ENCODE data around the gene FAM237A. TPM values are rescaled to one million over a fixed set of nuclear protein-coding genes. Genes with fewer than 3 reads are reported as not detected.

FAM237A gene
- not detected for total RNA-seq
- polyA plus RNA-seq (ENCODE audit: insufficient read depth, low read depth, low replicate concordance), result 3.7 TPM
- long read RNA-seq, donor 1, result 0 reads
- long read RNA-seq, donor 2, result 0 reads

DNA sequence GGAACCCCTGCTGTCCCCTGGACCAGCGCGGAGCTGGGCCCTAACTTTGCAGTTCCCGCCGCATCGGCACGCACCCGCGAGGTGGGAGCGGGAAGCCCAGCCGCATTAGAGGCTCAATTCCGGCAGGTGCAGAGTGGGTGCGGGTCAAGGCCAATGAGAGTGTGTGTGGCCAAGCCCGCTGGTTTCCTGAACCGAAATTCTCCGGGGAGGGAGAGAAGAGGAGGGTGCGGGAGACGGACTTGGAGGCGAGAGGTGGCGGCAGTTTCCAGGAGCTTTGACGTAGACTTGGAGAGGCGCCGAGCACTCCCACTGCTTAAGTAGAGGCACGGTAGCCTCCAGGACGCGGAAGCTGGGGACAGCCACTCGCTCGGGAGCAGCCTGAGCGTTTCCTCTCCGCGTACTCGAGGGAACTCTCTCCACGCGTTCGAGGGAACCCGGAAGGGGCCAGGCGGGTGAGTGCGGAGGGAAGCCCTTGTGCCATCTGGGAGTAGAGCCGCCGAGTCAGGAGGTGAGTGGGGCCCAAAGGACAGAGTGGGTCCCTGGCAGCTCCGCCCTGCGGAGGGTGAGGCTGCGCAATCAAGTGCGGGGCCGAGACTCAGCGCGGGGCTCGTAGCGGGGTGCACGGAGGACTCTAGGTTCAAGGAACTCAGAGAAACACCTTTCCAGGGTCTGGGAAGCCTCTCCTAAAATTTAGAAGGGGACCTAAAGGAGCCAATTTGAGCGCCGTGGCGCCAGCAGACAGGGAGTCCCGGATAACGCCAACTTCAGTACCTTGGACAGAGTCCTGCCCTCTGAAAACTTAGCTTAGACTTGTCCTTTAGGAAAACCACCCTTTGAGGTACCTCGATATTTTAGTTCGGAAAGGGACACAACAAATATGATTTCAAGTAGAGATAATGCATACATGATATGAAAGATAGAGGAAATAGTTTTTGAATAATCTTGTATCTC is at the start of gene FAM237A:
Gene FAM237A (plus strand): TSS at position 413 of the 951 bp plus-strand sequence. CDS start 1,750 bp downstream, outside the sequence.
- H3K27me3 ChIP-seq, result no peaks in the 10 kb centered on the region
- H3K27ac ChIP-seq, result no peak within 1 kb of the TSS
- 2% methylated on average over 37 to 53 of the region's 56 CpGs for WGBS, 2 donors
- peak; percentile 60 for DNase-seq
- peak within 1 kb of the TSS; percentile 18 to 27 for H3K4me3 ChIP-seq
- TF ChIP-seq POLR2A (IDR thresholded peaks at IDR 0.05), result no peak
- TF ChIP-seq, protein P1, sequence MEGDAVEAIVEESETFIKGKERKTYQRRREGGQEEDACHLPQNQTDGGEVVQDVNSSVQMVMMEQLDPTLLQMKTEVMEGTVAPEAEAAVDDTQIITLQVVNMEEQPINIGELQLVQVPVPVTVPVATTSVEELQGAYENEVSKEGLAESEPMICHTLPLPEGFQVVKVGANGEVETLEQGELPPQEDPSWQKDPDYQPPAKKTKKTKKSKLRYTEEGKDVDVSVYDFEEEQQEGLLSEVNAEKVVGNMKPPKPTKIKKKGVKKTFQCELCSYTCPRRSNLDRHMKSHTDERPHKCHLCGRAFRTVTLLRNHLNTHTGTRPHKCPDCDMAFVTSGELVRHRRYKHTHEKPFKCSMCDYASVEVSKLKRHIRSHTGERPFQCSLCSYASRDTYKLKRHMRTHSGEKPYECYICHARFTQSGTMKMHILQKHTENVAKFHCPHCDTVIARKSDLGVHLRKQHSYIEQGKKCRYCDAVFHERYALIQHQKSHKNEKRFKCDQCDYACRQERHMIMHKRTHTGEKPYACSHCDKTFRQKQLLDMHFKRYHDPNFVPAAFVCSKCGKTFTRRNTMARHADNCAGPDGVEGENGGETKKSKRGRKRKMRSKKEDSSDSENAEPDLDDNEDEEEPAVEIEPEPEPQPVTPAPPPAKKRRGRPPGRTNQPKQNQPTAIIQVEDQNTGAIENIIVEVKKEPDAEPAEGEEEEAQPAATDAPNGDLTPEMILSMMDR (IDR thresholded peaks at IDR 0.05), result no peak
- H3K9me3 ChIP-seq, result no peaks in the 10 kb centered on the region
- intact Hi-C loops (cut with DNase I; ENCODE audit: low total_unique reads), result no loop called here
- H3K36me3 ChIP-seq (ENCODE audit: low read depth, missing control alignments), result no peaks in the 10 kb centered on the region
- no peaks in the 10 kb centered on the region for H3K4me1 ChIP-seq

DNA sequence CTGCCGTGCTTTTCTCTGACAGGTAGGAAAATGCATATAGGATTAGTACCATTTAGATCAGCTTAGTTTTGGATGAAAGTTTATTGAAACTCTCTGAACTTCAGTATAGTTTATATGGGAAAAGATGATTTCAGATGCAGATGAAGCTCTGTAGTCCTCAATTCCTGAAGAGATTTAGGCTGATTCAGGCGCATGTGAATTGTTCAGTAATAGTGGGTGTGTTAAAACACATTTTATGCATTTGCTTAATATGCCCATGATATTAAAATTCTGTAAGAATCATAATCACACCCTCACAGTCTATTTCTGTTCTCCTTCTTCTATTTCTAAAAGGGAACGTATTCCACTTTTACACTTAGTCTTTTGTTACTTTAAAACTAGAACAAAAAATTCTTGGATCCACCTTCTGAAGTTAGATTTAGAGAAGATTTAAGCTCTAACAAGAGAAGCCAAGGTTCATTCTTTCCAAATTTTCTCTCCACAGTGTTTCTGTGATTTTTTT is 44.5 kb upstream of the FAM237A start:
- DNase-seq, result no peak
- no peaks in the 10 kb centered on the region for H3K9me3 ChIP-seq
- no peaks in the 10 kb centered on the region for H3K27me3 ChIP-seq
- H3K4me3 ChIP-seq, result no peak overlapping the region
- H3K27ac ChIP-seq, result no peak overlapping the region
- 91 to 92% methylated on average over 3 of the region's 3 CpGs for WGBS, 2 donors
- no peaks in the 10 kb centered on the region for H3K36me3 ChIP-seq (ENCODE audit: low read depth, missing control alignments)
- TF ChIP-seq POLR2A (IDR thresholded peaks at IDR 0.05), result no peak
- TF ChIP-seq, protein P1 (IDR thresholded peaks at IDR 0.05), result no peak
- intact Hi-C loops (cut with DNase I; ENCODE audit: low total_unique reads), result no loop called here
- H3K4me1 ChIP-seq, result no peaks in the 10 kb centered on the region

DNA sequence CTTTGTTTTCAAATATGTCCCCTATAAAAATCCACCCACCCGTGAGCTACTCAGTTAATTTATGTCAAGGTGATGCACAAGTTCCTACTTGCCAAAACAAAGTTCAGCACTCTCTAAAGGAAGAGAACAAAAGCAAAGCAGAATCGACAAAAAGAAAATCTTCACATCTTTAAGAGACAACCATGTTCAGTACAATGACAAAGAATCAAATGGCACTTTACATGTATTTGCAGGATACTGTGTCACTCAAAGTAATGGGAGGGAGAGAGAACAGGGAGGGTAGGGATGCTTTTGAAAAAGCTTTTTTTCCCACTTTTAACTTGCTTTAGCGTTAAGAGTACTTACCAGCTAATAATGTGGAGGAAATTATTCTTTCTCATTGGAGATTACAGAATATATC is 39.0 kb upstream of the FAM237A start:
- 89 to 92% methylated on average over 3 of the region's 3 CpGs for WGBS, 2 donors
- H3K9me3 ChIP-seq, result no peaks in the 10 kb centered on the region
- H3K36me3 ChIP-seq (ENCODE audit: low read depth, missing control alignments), result no peaks in the 10 kb centered on the region
- intact Hi-C loops (cut with DNase I; ENCODE audit: low total_unique reads), result no loop called here
- H3K4me3 ChIP-seq, result no peak overlapping the region
- H3K27ac ChIP-seq, result no peak overlapping the region
- H3K27me3 ChIP-seq, result no peaks in the 10 kb centered on the region
- DNase-seq, result no peak
- H3K4me1 ChIP-seq, result no peaks in the 10 kb centered on the region
- TF ChIP-seq POLR2A (IDR thresholded peaks at IDR 0.05), result no peak
- TF ChIP-seq, protein P1 (IDR thresholded peaks at IDR 0.05), result no peak

DNA sequence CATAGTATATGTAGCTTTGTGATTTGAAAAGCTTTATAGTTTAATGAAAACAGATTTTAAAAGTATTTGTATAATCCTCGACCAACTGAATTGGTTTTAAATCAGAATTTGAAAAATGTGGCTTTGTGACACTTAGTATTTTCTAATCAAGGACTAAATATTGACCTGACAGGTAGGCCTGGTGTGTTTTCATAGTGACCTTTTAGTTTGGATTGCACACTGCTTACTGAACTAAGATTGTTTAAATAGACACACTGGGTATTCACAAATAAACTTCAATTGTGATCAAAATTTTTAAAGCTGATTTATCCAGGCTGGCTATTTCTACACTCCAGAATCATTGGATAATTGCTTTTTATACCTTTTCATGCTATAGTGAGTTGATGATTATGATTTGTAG is 31.8 kb upstream of the FAM237A start:
- TF ChIP-seq, protein P1 (IDR thresholded peaks at IDR 0.05), result no peak
- TF ChIP-seq POLR2A (IDR thresholded peaks at IDR 0.05), result no peak
- WGBS, 2 donors, result 83 to 84% methylated on average over 1 of the region's 1 CpG
- H3K4me3 ChIP-seq, result no peak overlapping the region

More for the DNA sequence above, 31.8 kb upstream of the FAM237A start:
- no peaks in the 10 kb centered on the region for H3K9me3 ChIP-seq
- H3K27ac ChIP-seq, result no peak overlapping the region
- H3K4me1 ChIP-seq, result no peaks in the 10 kb centered on the region
- no peak for DNase-seq
- H3K27me3 ChIP-seq, result no peaks in the 10 kb centered on the region
- H3K36me3 ChIP-seq (ENCODE audit: low read depth, missing control alignments), result no peaks in the 10 kb centered on the region
- intact Hi-C loops (cut with DNase I; ENCODE audit: low total_unique reads), result no loop called here
